Left renal pelvis (tissue), 4 donors: ENCODE results near the gene SCN7A. TPM values are rescaled to one million over a fixed set of nuclear protein-coding genes. Genes with fewer than 3 reads are reported as not detected.
"Not testable (repeated sequence)": the region's sequence is repeated elsewhere in the genome, so short reads cannot be mapped to it uniquely, and the experiment has no call there.

Experiments used
- DNase-seq, 4 donors: peaks; one replicate each; pipeline ENCODE4 v3.0.0-alpha.2; 2013; ENCODE audit warnings: low read depth in 4 of 4, low spot score in 3 of 4
- polyA plus RNA-seq, 4 donors: library from polyadenylated mRNA; unstranded; fragments of 120-200 nt; gene quantifications; one replicate each; pipeline ENCODE4 v1.2.1, GENCODE V29; 2013; ENCODE audit not compliant: insufficient read length in 4 of 4

The SCN7A gene
- polyA plus RNA-seq, 4 donors: 12.5 to 14.3 (median 13.5) TPM

- DNase-seq: no peak
Observed at GRCh38 chr2:166361351-166362153, 132.5 kb downstream of the SCN7A start.

GRCh38 chr2:166360906-166361305 is 133.1 kb downstream of the SCN7A start:
- DNase-seq: no peak

GRCh38 chr2:166360426-166360825 is 133.6 kb downstream of the SCN7A start:
- no peak for DNase-seq

GRCh38 chr2:166357950-166358321 is 136.1 kb downstream of the SCN7A start:
- not testable (repeated sequence) for DNase-seq

- DNase-seq: no peak
Observed at GRCh38 chr2:166357068-166357949, 136.7 kb downstream of the SCN7A start.

Other genes starting within 250 kb of the SCN7A start
- 1 to 10 TPM; 2.0 to 2.9 (median 2.3) TPM for gene SCN9A, start 118.3 kb downstream of the SCN7A start, polyA plus RNA-seq